ENCODE results near the gene ATF6B. TPM values are rescaled to one million over a fixed set of nuclear protein-coding genes. Genes with fewer than 3 reads are reported as not detected.

The ATF6B gene
- total RNA-seq, 1 experiment from 2014 or later, result 87.2 TPM

GRCh38 chr6:32151181-32151862 lies 23.3 kb upstream of the ATF6B start:
- Histone ChIP-seq H3K9me2 (ENCODE audit: insufficient read depth) (no peaks in the 10 kb centered on the region), H3K4me3 (no peak overlapping the region), H3K4me1 (replicated peaks; ENCODE audit: insufficient read depth) (peaks cover 24% of the 10 kb centered on the region), H3F3A (ENCODE audit: insufficient read depth, low read depth) (peaks cover 25% of the 10 kb centered on the region; the same call in 1 of the 2 replicates), H3K27me3 (ENCODE audit: insufficient read depth, low read depth) (no peaks in the 10 kb centered on the region), H3K36me3 (ENCODE audit: low read depth) (0 out of 2 replicates have a peak, but pooled peaks cover 3% of the 10 kb centered on the region), H3K27ac (no peak overlapping the region), H2AFZ (no peak overlapping the region), H3K9me3 (ENCODE audit: insufficient read depth, low read depth) (no peaks in the 10 kb centered on the region), H3K79me2 (ENCODE audit: low read depth) (peaks cover 30% of the 10 kb centered on the region), H3K4me2 (no peak overlapping the region; the same call in 1 of the 2 replicates), H4K20me1 (ENCODE audit: insufficient read depth) (0 out of 2 replicates have a peak, but pooled peaks cover 2% of the 10 kb centered on the region)
- BruUV-seq (replicated peaks), result no TSS peak
- intact Hi-C loops (cut with micrococcal nuclease; ENCODE audit: unreplicated experiment), result no loop called here
- CTCF ChIA-PET, result interaction anchor here (1.0 kb wide), 1 partner anchor 18 kb away, joined by 5 read pairs; no protein-coding TSS in a partner anchor
- POLR2A ChIA-PET (ENCODE audit: unreplicated experiment), result no interaction called here
- no peak for DNase-seq
- TF ChIP-seq, protein P1, sequence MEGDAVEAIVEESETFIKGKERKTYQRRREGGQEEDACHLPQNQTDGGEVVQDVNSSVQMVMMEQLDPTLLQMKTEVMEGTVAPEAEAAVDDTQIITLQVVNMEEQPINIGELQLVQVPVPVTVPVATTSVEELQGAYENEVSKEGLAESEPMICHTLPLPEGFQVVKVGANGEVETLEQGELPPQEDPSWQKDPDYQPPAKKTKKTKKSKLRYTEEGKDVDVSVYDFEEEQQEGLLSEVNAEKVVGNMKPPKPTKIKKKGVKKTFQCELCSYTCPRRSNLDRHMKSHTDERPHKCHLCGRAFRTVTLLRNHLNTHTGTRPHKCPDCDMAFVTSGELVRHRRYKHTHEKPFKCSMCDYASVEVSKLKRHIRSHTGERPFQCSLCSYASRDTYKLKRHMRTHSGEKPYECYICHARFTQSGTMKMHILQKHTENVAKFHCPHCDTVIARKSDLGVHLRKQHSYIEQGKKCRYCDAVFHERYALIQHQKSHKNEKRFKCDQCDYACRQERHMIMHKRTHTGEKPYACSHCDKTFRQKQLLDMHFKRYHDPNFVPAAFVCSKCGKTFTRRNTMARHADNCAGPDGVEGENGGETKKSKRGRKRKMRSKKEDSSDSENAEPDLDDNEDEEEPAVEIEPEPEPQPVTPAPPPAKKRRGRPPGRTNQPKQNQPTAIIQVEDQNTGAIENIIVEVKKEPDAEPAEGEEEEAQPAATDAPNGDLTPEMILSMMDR (conservative IDR thresholded peaks at IDR 0.05), result no peak
- no peak for TF ChIP-seq EZH2 (IDR thresholded peaks at IDR 0.05; ENCODE audit: low read depth)

- Histone ChIP-seq H3K4me2 (no peak overlapping the region), H2AFZ (no peak overlapping the region), H3K9me3 (ENCODE audit: insufficient read depth, low read depth) (no peaks in the 10 kb centered on the region), H3K79me2 (ENCODE audit: low read depth) (peaks cover 22% of the 10 kb centered on the region), H3K36me3 (ENCODE audit: low read depth) (no peaks in the 10 kb centered on the region), H3K27ac (no peak overlapping the region), H3K27me3 (ENCODE audit: insufficient read depth, low read depth) (no peaks in the 10 kb centered on the region), H3K9me2 (ENCODE audit: insufficient read depth) (no peaks in the 10 kb centered on the region), H3K4me1 (replicated peaks; ENCODE audit: insufficient read depth) (peaks cover 28% of the 10 kb centered on the region), H3K4me3 (no peak overlapping the region), H4K20me1 (ENCODE audit: insufficient read depth) (0 out of 2 replicates have a peak, but pooled peaks cover 2% of the 10 kb centered on the region), H3F3A (ENCODE audit: insufficient read depth, low read depth) (peaks cover 33% of the 10 kb centered on the region; the same call in 1 of the 2 replicates)
- no peak for DNase-seq
- CTCF ChIA-PET, result interaction anchor here (1.0 kb wide), 1 partner anchor 19 kb away, joined by 5 read pairs; no protein-coding TSS in a partner anchor
- POLR2A ChIA-PET (ENCODE audit: unreplicated experiment), result no interaction called here
- BruUV-seq (replicated peaks), result no TSS peak
- no peak for TF ChIP-seq EZH2 (IDR thresholded peaks at IDR 0.05; ENCODE audit: low read depth)
- TF ChIP-seq, protein P1 (conservative IDR thresholded peaks at IDR 0.05), result no peak
- intact Hi-C loops (cut with micrococcal nuclease; ENCODE audit: unreplicated experiment), result no loop called here
Observed at GRCh38 chr6:32149932-32150870, 22.2 kb upstream of the ATF6B start.

DNA sequence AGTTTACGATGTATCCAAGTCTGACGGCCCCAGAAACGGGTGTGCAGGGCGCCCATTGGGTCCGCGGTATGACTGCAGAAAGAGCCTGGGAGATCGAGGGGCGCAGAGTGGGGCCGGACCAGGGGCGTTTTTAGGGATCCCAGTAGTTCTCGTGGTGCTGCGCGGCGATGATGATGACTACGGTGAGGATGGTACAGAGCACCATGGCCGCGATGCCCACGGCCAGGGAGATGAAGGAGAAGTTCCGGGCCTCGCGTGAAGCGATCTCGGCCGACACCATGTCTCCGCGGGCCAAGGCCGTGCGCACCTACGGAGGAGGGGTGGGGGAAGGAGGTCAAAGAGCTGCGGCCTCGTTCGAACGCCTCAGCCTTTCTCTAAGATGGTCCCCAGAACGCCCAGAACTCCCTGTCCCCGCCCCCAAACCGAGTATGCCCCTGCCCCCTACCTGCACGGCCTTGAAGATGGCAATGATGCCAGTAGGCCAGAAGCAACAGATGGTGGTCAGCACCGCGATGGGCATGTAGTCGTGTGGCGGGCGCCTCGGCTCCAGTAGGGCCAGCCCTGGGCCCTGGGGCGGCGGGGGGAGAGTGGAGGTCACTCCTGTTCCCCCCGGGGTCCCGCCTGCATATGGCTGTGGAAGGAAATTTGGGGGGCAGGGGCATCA lies 21.2 kb upstream of the ATF6B start:
- POLR2A ChIA-PET (ENCODE audit: unreplicated experiment), result no interaction called here
- H3K4me1 ChIP-seq (replicated peaks; ENCODE audit: insufficient read depth), result peaks cover 32% of the 10 kb centered on the region
- H3K27ac ChIP-seq, result no peak overlapping the region
- no peak overlapping the region for H3K4me3 ChIP-seq
- H4K20me1 ChIP-seq (ENCODE audit: insufficient read depth), result no peaks in the 10 kb centered on the region
- H3K9me2 ChIP-seq (ENCODE audit: insufficient read depth), result no peaks in the 10 kb centered on the region
- no peak for TF ChIP-seq EZH2 (IDR thresholded peaks at IDR 0.05; ENCODE audit: low read depth)
- TF ChIP-seq, protein P1 (conservative IDR thresholded peaks at IDR 0.05), result no peak
- no peak overlapping the region for H2AFZ ChIP-seq
- H3K36me3 ChIP-seq (ENCODE audit: low read depth), result no peaks in the 10 kb centered on the region
- no peaks in the 10 kb centered on the region for H3K27me3 ChIP-seq (ENCODE audit: insufficient read depth, low read depth)
- DNase-seq, result no peak
- H3F3A ChIP-seq (ENCODE audit: insufficient read depth, low read depth), result peaks cover 36% of the 10 kb centered on the region; the same call in 1 of the 2 replicates
- CTCF ChIA-PET, result no interaction called here
- BruUV-seq (replicated peaks), result no TSS peak
- H3K4me2 ChIP-seq, result no peak overlapping the region
- peaks cover 13% of the 10 kb centered on the region for H3K79me2 ChIP-seq (ENCODE audit: low read depth)
- intact Hi-C loops (cut with micrococcal nuclease; ENCODE audit: unreplicated experiment), result no loop called here
- no peaks in the 10 kb centered on the region for H3K9me3 ChIP-seq (ENCODE audit: insufficient read depth, low read depth)

Measured in PC-9 (cell line).